ENCODE results near the gene XPO5.
A peak's percentile ranks its signal among the peaks of the same experiment; 100 is the strongest.

The XPO5 gene

GRCh38 chr6:43517505-43518357 lies 58.1 kb downstream of the XPO5 start:
- no peak for DNase-seq

- peak; percentile 53 to 99 (median 94) for DNase-seq
Observed at GRCh38 chr6:43516697-43517504, 58.9 kb downstream of the XPO5 start, which contains the start of the genes POLR1C and YIPF3. Gene POLR1C, plus strand, starts transcription at chr6:43517089. Its CDS starts 21 bp downstream, at chr6:43517110. Gene YIPF3, minus strand, starts transcription at chr6:43516926. Its CDS starts 119 bp downstream, at chr6:43516807.

GRCh38 chr6:43516367-43516696 lies 59.5 kb downstream of the XPO5 start:
- DNase-seq, result no peak

GRCh38 chr6:43515808-43516207 lies 60.0 kb downstream of the XPO5 start:
- DNase-seq, result no peak

GRCh38 chr6:43511824-43512415 lies 63.9 kb downstream of the XPO5 start:
- DNase-seq, result peak in 1 of 56 donors; percentile 20

- DNase-seq, result peak in 1 of 56 donors; percentile 48
Observed at GRCh38 chr6:43510827-43511163, 65.0 kb downstream of the XPO5 start.

GRCh38 chr6:43509984-43510826 lies 65.6 kb downstream of the XPO5 start, which contains the start of gene LRRC73:
Gene LRRC73, minus strand, starts transcription at chr6:43510346. Its CDS starts 561 bp downstream, at chr6:43509785.
- DNase-seq, result peak in 54 of 56 donors; percentile 26 to 90 (median 74)

GRCh38 chr6:43509142-43509983 lies 66.5 kb downstream of the XPO5 start:
- no peak for DNase-seq

GRCh38 chr6:43508481-43509141 lies 67.2 kb downstream of the XPO5 start:
- no peak for DNase-seq

GRCh38 chr6:43506667-43507471 lies 69.0 kb downstream of the XPO5 start:
- DNase-seq, result peak in 50 of 56 donors; percentile 25 to 90 (median 64)

GRCh38 chr6:43506171-43506570 lies 69.7 kb downstream of the XPO5 start:
- no peak for DNase-seq

GRCh38 chr6:43505718-43506117 lies 70.1 kb downstream of the XPO5 start:
- DNase-seq, result no peak

GRCh38 chr6:43504756-43505593 lies 70.9 kb downstream of the XPO5 start:
- DNase-seq, result no peak

- DNase-seq, result no peak
Observed at GRCh38 chr6:43503443-43503842, 72.4 kb downstream of the XPO5 start.

- no peak for DNase-seq
Observed at GRCh38 chr6:43502666-43503065, 73.2 kb downstream of the XPO5 start.

GRCh38 chr6:43500921-43501320 lies 74.9 kb downstream of the XPO5 start:
- DNase-seq, result no peak

GRCh38 chr6:43499028-43499815 lies 76.6 kb downstream of the XPO5 start:
- DNase-seq, result no peak

Measured in nucleus accumbens (tissue), 56 donors.